A172 (cell line): Measurements from ENCODE around the gene TPK1. TPM values are rescaled to one million over a fixed set of nuclear protein-coding genes. Genes with fewer than 3 reads are reported as not detected.
"Not testable (repeated sequence)": the region's sequence is repeated elsewhere in the genome, so short reads cannot be mapped to it uniquely, and the experiment has no call there.

Source experiments
- DNase-seq: peaks from one replicate; pipeline ENCODE4 v3.0.0-alpha.2; 2015; ENCODE audit warnings: low spot score
- total RNA-seq: library from RNA; depleted of rRNA; stranded (reverse); fragments of >200 nt; shearing (Covaris generic); gene quantifications from 2 replicates; pipeline ENCODE4 v1.2.3, GENCODE V29; 2014

TPK1 gene
- total RNA-seq, 1 experiment from 2014 or later: 5.9 TPM

DNA sequence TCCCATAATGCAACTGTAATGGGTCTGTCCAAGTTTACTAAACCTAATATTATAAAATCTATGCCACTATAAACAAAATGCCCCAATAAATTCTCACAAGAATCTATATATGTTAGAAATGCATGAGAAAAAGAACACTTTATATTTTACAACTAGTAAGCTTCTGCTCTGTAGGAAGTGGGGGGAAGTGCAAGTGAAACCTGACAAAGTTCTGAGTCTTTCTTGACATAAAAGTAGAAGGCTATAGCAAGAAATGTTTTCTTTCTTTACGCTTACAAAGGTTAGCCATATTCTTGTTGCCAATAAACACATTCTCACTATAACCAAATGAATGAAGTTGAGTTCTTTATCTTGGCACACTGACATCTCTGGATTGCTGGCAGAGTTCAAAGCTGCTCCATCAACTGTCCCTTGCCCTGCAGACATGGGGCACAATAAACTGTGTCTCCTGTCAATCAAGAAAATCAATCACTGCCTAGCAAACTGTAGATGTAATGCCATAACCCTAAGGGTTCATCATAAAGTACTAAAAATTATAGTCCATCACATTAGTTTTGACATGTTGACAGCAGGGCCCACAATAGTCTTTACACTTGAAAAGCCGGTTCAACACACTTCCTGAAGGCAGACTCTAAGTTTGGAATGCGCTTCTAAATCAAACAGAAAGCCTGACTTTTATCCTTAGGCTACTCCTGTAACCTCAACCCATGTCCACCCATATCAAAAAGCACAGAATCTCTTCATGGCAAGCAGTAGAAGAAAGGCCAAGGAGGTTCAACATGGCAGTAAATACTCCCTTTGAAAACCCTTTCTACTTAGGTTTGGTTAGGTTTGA is 58.6 kb downstream of the TPK1 start:
- no peak for DNase-seq

DNA sequence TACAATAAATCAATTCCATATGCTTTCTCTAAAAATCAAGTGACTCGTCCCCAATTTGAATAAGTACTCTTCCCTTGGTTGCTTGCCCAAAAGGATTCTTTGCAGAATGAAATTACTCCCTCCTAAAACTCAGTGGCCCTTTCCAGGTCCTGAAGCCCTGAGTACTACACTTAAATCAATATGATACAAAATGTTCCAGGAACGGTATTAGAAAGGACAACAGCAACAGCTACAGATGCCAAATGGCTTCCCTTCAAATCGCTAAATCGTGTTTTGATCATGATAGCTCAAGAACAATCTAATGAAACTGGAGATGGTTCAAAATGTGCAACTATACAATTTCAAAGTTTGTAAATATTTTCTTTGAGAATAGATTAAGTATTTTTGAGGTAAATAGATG is 59.4 kb downstream of the TPK1 start:
- no peak for DNase-seq

DNA sequence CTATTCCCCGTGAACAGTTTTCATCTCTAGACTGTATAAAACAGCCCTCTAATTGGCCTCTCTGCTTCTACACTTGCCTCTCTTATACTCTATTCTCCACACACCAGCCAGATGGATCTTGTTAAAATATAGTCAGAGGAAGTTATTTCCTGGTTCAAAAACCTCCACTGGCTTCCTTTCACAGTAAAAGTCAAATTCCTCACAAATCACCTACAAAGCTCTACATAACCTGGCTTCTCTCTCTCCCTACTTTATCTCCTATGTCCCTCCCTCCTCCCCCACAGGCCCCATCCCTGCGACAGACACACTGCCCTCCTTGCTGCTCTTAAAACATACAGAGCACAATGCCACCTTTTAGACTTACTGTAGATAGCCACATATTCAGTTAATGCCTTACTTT is 60.1 kb downstream of the TPK1 start:
- DNase-seq: no peak

DNA sequence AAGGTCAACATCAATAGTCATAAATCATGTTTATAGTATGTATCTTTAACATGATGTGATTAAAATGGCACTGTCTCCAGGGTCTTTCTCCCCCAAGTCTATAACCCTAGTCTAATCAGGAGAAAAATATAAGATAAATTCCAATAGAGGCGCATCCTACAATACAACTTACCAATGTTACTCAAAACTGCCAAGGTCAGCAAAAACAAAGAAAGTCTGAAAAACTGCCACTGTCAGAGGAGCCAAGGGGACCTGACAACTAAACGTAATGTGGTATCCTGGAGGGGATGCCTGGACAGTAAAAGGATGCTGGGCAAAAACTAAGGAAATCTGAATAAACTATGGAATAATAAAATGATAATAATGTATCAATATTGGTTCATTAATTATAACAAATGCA is 63.9 kb downstream of the TPK1 start:
- DNase-seq: no peak

DNA sequence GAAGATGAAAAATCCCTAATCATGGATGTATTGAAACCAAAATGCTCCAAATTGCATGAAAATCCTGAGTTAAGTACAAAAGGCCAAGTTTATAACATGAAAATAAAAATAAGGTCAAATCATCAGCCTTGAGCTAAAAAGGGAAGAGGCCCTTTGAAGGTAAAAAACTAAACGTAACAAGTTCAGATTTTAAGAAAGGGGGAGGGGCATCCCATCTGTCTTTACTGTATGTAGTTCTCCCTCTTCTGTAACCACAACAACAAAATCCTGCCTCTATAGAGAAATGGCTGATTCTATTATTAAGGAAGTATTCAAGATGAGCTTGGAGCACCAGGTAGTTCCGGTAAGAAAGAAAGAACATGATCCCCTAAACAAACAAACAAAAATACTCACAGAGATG is 64.7 kb downstream of the TPK1 start:
- DNase-seq: no peak

DNA sequence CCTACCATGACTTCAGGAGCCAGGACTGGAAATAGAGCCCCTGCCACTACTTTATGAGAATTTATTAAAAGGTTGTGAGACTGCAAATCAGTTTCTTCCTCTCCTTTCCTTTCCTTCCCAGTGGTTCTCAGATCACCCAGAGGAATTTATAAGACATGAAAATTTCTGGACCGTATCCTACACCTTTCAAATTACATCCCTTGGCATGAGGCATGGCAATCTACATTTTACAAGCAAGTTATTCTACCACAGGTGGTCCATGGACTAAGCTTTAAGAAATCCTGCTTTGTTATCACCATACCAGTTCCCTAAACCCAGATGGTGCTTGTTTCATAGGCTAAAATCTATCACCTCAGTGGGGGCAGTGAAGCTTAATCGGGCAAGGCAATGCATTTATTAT is 66.5 kb downstream of the TPK1 start:
- DNase-seq: no peak

DNA sequence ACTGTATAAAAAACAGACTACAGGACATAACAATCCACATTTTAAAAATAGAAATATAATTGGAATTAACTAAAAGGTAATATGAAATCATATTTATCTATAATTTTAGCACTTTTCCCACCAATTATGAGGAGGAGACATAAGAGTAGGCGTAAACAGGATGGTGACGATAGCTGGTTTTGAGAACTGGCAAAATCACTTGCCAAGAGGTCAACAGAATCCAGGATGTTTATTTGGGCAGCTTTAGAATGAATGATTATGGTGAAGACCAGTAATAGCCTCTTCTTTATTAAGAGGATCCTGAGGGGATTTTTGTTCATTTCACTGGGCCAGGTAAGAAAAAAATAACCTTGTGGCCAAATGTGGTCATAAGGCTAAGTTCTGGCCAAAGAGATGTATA is 67.2 kb downstream of the TPK1 start:
- no peak for DNase-seq

DNA sequence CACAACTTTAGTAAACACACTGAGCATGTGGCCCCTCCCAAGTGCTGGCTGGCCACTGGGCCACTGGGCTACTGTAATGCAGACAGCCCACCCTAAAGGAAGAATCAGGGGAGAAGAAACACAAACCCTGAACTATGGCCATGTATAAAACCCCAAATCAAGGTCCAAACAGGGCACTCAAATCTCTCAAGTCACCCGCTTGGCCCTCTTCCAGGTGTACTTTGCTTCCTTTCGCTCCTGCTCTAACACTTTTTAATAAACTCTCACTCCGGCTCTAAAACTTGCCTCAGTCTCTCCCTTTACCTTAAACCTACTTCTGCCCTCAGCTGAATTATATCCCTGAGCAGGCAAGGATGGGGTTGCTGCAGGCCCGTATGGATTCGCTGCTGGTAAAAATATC is 72.6 kb downstream of the TPK1 start:
- DNase-seq: no peak

DNA sequence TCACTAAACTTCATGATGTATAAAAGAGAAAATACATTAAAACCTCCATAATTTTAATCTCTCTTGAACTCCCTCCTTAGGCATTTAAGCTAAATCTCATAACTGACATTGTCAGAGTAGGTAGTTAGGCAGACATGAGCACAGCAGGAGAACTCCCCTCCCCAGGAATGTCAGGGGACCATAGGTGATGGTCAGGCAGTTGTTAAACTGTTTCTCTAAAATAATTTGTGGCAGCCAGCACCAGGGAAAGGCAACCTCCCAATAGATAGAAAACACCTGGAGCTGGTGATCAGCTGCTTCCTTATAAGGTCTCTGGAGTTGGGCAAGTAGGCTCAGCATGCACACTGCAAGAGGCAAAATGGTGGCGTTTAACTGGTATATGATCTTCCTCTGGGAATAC is 73.0 kb downstream of the TPK1 start:
- no peak for DNase-seq

DNA sequence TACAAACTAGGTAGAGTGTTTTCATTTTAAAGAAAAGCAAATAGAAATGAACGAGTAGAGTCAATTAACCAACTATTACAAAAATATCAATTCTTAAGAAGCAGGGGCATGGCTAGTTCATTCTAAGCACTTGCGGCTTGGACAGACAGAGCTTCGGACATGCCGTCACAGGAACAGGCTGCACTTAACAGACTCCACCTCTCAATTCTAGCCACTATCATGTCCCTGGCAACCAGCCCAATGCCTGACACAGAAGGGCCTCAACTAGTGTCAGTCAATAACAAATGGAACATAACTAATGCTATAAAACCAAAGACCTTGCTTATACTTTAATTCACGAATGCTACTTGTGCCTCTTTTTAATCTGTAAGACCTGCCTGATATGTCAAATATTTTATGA is 74.4 kb downstream of the TPK1 start:
- DNase-seq: no peak

DNA sequence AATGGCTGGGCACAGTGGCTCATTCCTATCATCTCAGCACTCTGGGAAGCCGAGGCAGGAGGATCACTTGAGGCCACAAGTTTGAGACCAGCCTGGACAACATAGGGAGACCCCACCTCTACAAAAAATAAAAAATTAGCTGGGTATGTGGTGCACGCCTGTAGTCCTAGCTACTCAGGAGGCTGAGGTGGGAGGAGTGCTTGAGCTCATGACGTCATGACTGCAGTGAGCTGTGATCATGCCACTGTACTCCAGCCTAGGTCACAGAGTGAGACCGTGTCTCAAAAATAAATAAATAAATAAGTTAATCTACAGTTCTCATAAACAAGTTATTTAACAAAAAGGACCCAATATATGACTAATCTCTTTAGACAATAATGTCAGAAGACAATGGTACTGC is 76.2 kb downstream of the TPK1 start:
- no peak for DNase-seq

DNA sequence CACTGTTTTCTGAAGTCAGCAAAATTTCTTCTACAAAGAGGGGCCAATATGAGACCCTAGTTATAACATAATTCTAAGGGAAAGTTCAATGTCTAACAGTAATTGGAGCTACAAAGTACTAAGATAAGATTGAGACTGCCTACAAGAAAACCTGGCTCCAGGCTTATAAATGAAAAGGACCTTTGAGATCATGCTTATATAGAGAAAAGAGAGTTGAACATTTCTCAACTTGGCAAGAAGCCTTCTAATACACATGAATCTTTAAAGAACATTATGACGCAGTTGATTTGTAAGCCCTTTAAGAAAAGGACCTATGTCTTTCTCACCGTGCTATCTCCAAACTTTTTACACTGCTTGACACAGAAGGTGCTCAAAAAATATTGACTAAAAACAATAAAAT is 87.9 kb downstream of the TPK1 start:
- DNase-seq: no peak

DNA sequence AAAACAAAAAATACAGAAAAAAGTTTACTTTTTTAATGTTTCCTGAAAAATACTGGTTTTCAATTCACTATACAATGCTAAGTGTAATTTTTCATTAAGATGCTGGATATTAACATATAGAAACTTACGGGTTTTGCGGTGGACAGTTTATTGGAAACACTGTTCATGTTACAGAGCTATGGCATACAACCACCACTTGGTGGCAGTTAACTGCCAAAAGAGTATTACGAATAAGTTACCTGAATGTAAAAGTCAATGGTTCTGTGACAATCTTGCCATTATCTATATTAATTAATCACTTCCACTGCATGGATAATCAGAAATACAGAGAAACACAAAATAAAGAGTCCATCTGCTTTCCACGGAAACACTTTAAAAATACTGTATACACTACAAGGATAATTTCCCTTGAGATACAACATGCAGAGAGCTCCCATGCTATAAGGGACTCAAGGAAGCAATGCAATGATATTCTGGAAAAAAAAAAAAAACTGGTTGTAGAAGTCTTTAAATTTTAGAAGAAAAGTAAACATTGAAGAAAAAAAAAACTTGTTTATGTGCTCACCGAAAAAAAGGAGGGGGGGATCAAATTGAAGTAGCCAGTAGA is 97.0 kb downstream of the TPK1 start:
- peak; percentile 22 for DNase-seq

DNA sequence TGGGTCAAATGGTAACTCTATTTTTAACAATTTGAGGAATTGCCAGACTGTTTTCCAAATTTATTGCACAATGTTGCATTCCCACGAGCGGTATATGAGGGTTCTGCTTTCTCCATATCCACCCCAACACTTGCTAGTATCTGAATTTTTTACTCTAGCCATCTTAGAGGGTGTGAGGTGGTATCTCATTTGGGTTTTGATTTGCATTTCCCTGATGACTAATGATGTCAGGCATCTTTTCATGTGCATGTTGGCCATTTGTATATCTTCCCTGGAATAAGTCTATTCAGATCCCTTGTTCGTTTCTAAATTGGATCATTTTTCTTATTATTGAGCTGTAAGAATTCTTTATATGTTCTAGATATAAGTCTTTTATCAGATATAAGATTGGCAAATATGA is 97.7 kb downstream of the TPK1 start:
- no peak for DNase-seq

DNA sequence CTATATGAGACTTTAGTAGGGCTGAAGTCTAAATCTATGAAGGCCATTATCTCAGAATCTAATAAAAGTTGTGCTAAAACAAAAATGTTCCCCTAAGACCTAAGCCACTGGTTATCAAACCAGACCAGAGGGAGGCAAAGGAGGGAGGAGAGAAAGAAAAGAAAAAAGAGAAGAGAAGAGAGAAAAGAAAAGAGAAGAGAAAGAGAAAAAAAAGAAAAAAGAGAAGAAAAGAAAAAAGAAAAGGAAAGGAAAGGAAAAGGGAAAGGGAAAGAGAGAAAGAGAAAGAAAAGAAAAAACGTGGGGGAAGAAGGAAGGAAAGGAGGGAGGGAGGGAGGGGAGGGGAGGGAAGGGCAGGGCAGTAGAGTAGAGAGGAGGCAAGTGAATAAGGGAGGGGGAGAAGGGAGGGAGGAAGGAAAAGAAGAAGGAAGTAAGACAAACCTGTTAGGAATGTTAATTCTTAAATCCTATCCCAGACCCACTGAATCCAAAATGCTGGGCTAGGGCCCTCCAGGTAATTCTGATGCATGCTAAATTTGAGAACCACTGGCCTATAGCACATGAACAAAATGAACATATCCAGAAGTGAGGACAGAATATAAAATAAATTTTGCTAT is 98.9 kb downstream of the TPK1 start:
- DNase-seq: no peak

DNA sequence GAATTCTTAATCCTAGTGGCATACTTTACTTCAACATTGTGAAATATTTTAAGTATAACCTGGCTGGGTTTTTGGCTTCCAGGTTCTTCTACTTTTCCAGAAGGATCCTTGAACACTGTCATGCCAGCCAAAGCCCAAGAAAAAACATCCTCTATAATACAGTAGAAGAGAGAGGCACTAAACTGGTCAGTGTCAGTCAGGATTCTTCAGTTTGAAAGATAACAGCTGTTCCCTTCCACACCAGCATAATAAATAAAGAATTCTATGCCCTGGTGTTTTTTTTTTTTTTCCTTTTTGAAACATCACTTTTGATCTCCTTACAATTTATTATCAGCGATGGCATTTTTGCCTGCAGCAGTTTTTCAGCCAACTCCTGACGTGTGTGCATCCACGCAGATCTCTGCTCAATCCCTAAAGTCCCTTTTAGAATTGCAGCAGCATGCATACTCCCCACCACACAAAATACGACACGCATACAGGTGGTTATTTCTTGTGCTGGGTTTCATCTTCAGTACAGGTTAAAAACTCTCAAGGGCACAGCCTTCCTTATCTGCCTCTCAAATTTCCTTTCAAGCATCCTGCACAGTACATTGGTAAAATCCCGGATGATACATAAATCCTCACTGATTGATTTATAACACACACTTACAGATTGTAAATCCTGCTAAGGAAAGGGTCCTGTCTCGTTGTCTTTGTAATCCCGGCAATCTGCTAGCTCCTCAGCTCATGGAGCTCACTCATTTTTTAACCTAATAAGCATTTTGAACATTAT is 100.2 kb downstream of the TPK1 start:
- DNase-seq: no peak

DNA sequence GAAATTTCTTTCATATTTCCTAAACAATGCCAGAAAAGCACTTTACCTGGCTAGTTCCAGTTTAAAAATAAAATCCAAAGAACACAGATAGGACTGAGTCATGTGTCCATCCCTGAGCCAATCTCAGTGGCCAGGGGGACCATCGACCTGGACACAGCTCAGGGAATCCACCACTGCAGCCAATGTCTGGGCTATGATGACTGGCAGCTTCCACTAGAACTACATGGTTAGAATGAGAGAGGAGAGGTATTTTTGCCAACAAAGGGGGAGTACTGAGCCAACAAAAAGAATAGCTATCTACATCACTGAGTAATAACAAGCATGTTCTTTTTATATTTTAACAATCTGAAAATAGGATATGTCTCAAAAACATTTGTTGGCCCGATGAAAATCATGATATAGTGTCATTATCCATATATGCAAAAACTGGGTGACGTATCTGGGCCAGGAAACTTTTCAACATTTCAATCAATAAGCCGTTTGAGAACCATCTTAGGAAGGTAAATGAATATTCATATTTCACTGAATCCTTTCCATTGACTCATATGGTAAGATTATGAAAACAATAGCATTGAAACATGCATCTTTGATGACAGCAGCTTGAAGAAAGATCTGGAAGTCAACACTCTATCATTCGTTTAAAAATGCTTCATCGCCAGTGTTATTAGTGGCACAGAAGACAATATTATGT is 104.0 kb downstream of the TPK1 start:
- no peak for DNase-seq

DNA sequence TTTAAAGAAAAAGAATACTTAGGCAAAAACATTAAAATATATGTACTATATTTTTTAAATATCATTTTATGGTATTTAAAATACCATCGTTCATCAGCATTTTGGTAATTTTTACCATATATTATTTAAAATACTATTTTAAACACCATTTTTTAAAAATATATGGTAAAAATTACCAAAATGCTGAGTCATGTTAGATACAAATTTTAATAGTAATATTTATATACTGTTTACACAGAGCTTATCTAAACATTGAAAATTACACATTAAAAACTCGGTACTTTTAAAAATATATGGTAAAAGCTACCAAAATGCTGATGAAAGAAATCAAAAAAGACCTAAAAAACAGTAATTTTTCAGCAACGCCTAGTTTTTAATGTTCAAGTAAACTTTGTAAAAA is 105.6 kb downstream of the TPK1 start:
- no peak for DNase-seq

DNA sequence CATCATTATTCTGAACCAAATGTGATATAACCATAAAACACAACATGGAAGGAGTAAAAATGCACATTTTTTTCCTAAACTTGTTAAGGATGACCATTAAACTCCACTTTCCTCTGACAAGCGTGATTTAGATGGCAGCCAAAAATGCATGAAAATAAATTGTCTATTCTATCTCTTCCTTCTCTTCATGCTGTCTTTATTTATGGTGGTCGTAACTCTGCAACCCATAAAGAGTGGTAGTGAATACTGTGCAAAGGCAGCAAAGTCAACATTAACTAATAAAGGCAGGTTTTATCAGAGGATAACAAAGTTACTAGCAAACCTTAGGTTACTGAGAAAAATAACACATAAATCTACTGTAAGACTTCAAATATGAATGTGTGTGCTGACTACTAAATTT is 106.6 kb downstream of the TPK1 start:
- DNase-seq: no peak

DNA sequence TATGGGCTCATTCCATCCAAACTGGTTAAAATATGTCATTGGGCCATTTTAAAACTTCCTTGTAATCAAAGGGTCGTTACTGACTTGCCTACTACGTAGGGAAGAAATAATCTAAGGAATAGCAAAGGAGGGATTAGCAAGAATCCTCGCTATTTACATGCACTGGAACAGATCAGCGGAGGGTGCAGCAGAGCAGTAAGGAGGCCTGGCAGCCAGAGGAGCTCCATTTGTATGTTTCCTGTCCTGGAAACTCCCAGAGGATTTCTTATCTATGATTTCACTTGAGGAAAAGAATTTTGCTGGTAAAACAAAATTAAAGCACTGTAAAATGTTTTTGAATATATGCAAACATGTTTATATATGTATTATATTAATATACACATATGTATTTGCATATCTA is 107.3 kb downstream of the TPK1 start:
- DNase-seq: no peak

DNA sequence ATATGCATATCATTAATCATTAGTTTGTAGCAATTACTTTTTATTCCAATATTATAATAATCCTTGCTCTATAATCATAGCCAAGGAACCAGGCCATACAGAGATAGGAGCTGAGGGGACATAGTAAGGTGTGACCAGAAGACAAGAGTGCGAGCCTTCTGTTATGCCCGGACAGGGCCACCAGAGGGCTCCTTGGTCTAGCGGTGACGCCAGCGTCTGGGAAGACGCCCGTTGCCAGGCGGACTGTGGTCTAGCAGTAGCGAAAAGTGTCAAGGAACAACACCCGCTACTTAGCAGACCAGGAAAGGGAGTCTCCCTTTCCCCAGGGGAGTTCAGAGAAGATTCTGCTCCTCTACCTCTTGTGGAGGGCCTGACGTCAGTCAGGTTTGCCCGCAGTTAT is 109.0 kb downstream of the TPK1 start:
- DNase-seq: not testable (repeated sequence)

DNA sequence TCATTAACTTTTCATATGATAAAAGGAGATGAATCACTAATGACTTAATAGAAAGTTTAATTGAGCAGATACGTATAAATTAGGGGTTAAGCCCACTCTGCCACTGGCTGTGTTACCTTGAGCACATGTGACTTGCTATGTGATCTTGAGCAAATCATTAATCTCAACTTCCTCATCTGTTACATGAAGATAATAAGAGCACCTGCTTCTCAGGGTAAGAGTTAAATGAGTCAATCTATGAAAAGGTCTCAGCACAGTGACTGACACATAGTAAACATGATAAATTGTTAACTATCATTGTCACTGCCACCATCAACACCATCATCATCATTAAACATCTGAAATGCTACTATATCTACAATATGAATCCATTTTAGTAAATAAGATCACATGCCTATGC is 110.8 kb downstream of the TPK1 start:
- no peak for DNase-seq
